ENCODE results near the gene CD177.
"Not testable (repeated sequence)": the region's sequence is repeated elsewhere in the genome, so short reads cannot be mapped to it uniquely, and the experiment has no call there.

Gene CD177

GRCh38 chr19:43331435-43332010 lies 22.0 kb upstream of the CD177 start:
- DNase-seq (ENCODE audit: insufficient read length, low spot score) = no peak
- FAIRE-seq = no peak

- FAIRE-seq (no peak), DNase-seq (ENCODE audit: insufficient read length, low spot score) (no peak)
Measured at GRCh38 chr19:43332058-43332922, 21.2 kb upstream of the CD177 start.

- FAIRE-seq; DNase-seq (ENCODE audit: insufficient read length, low spot score): not testable (repeated sequence)
Measured at GRCh38 chr19:43336508-43336907, 17.0 kb upstream of the CD177 start.

- DNase-seq (ENCODE audit: insufficient read length, low spot score) = no peak
- no peak for FAIRE-seq
Measured at GRCh38 chr19:43337737-43338136, 15.7 kb upstream of the CD177 start.

GRCh38 chr19:43338530-43338929 lies 15.0 kb upstream of the CD177 start:
- FAIRE-seq (no peak), DNase-seq (ENCODE audit: insufficient read length, low spot score) (no peak)

- DNase-seq (ENCODE audit: insufficient read length, low spot score); FAIRE-seq: not testable (repeated sequence)
Measured at GRCh38 chr19:43339243-43339930, 14.1 kb upstream of the CD177 start.

GRCh38 chr19:43340101-43340500 lies 13.4 kb upstream of the CD177 start:
- not testable (repeated sequence) for FAIRE-seq; DNase-seq (ENCODE audit: insufficient read length, low spot score)

GRCh38 chr19:43341098-43341497 lies 12.4 kb upstream of the CD177 start:
- FAIRE-seq; DNase-seq (ENCODE audit: insufficient read length, low spot score): not testable (repeated sequence)

GRCh38 chr19:43342104-43342503 lies 11.4 kb upstream of the CD177 start:
- not testable (repeated sequence) for DNase-seq (ENCODE audit: insufficient read length, low spot score); FAIRE-seq

- not testable (repeated sequence) for FAIRE-seq; DNase-seq (ENCODE audit: insufficient read length, low spot score)
Measured at GRCh38 chr19:43344347-43344925, 9.1 kb upstream of the CD177 start.

GRCh38 chr19:43349813-43350212 lies 3.7 kb upstream of the CD177 start:
- FAIRE-seq; DNase-seq (ENCODE audit: insufficient read length, low spot score): not testable (repeated sequence)

- no peak for FAIRE-seq
Measured at GRCh38 chr19:43351998-43352746, 1.3 kb upstream of the CD177 start.

GRCh38 chr19:43354305-43354627 lies 780 bp downstream of the CD177 start:
- FAIRE-seq = no peak
- no peak for DNase-seq (ENCODE audit: insufficient read length, low spot score)

More at GRCh38 chr19:43351998-43352746, 1.3 kb upstream of the CD177 start:
- DNase-seq (ENCODE audit: insufficient read length, low spot score) = no peak

GRCh38 chr19:43356749-43357148 lies 3.3 kb downstream of the CD177 start:
- FAIRE-seq; DNase-seq (ENCODE audit: insufficient read length, low spot score): not testable (repeated sequence)

- no peak for DNase-seq (ENCODE audit: insufficient read length, low spot score)
- FAIRE-seq = no peak
Measured at GRCh38 chr19:43362179-43362578, 8.7 kb downstream of the CD177 start.

- DNase-seq (ENCODE audit: insufficient read length, low spot score) = no peak
- FAIRE-seq = no peak
Measured at GRCh38 chr19:43362745-43363144, 9.3 kb downstream of the CD177 start.

- not testable (repeated sequence) for DNase-seq (ENCODE audit: insufficient read length, low spot score); FAIRE-seq
Measured at GRCh38 chr19:43365677-43366076, 12.2 kb downstream of the CD177 start.

- FAIRE-seq = no peak
Measured at GRCh38 chr19:43367822-43368221, 14.3 kb downstream of the CD177 start.

GRCh38 chr19:43368897-43369296 lies 15.4 kb downstream of the CD177 start:
- DNase-seq (ENCODE audit: insufficient read length, low spot score); FAIRE-seq: not testable (repeated sequence)

More at GRCh38 chr19:43367822-43368221, 14.3 kb downstream of the CD177 start:
- DNase-seq (ENCODE audit: insufficient read length, low spot score) = no peak

- no peak for FAIRE-seq
- no peak for DNase-seq (ENCODE audit: insufficient read length, low spot score)
Measured at GRCh38 chr19:43371909-43372308, 18.4 kb downstream of the CD177 start.
